H9 (cell line): ENCODE data around the gene NDUFAF2. TPM values are rescaled to one million over a fixed set of nuclear protein-coding genes. Genes with fewer than 3 reads are reported as not detected.

Experiments used
- DNase-seq: peaks from one replicate; pipeline ENCODE4 v3.0.0-alpha.2; 2017
- H2AFZ ChIP-seq: one replicate; pipeline ENCODE4 v1.6.1; 2013; ENCODE audit warnings: mild to moderate bottlenecking, low read length, control low read depth, moderate library complexity
- H2AK5ac ChIP-seq: 2 replicates; pipeline ENCODE4 v1.6.1; 2013; ENCODE audit warnings: low read length, control low read depth, mixed read lengths; ENCODE audit not compliant: insufficient read length
- H2BK120ac ChIP-seq: one replicate; pipeline ENCODE4 v1.6.1; 2013; ENCODE audit warnings: low read depth, mild to moderate bottlenecking, low read length, control low read depth, inconsistent platforms; ENCODE audit not compliant: poor library complexity, severe bottlenecking
- H2BK12ac ChIP-seq: 2 replicates; pipeline ENCODE4 v1.6.1; 2013; ENCODE audit warnings: low read length, control low read depth, mixed read lengths, low read depth; ENCODE audit not compliant: insufficient read length
- H2BK15ac ChIP-seq: 2 replicates; pipeline ENCODE4 v1.6.1; 2013; ENCODE audit warnings: low read depth, low read length, control low read depth
- H2BK20ac ChIP-seq: one replicate; pipeline ENCODE4 v1.6.1; 2013; ENCODE audit warnings: low read depth, mild to moderate bottlenecking, low read length, control low read depth, inconsistent platforms; ENCODE audit not compliant: poor library complexity, severe bottlenecking
- H2BK5ac ChIP-seq: 2 replicates; pipeline ENCODE4 v1.6.1; 2013; ENCODE audit warnings: low read length, control low read depth, mixed read lengths; ENCODE audit not compliant: insufficient read length
- H3K14ac ChIP-seq: 2 replicates; pipeline ENCODE4 v1.6.1; 2013; ENCODE audit warnings: low read length, control low read depth; ENCODE audit not compliant: insufficient read depth
- H3K18ac ChIP-seq: 2 replicates; pipeline ENCODE4 v1.6.1; 2013; ENCODE audit warnings: low read depth, mild to moderate bottlenecking, mixed read lengths, low read length, control low read depth; ENCODE audit not compliant: insufficient read length
- H3K23ac ChIP-seq: 2 replicates; pipeline ENCODE4 v1.6.1; 2013; ENCODE audit warnings: low read length, control low read depth, mixed read lengths, low read depth; ENCODE audit not compliant: insufficient read length
- H3K23me2 ChIP-seq: 2 replicates; pipeline ENCODE4 v1.6.1; 2013; ENCODE audit warnings: low read depth, mild to moderate bottlenecking, mixed read lengths, low read length, control low read depth; ENCODE audit not compliant: insufficient read length, poor library complexity, severe bottlenecking
- H3K27ac ChIP-seq: 2 replicates; pipeline ENCODE4 v1.5.1; 2013; ENCODE audit warnings: low read length, control low read depth, mixed read lengths, low read depth; ENCODE audit not compliant: insufficient read length
- H3K27me3 ChIP-seq: 2 replicates; pipeline ENCODE4 v1.6.1; 2013; ENCODE audit warnings: low read length, control low read depth, inconsistent platforms; ENCODE audit not compliant: insufficient read depth
- H3K4ac ChIP-seq: 2 replicates; pipeline ENCODE4 v1.6.1; 2013; ENCODE audit warnings: low read depth, mild to moderate bottlenecking, control low read depth, inconsistent platforms, low read length, moderate library complexity
- H3K4me1 ChIP-seq: 2 replicates; pipeline ENCODE4 v1.6.1; 2013; ENCODE audit warnings: low read length, control low read depth, inconsistent platforms; ENCODE audit not compliant: insufficient read depth
- H3K4me2 ChIP-seq: 2 replicates; pipeline ENCODE4 v1.6.1; 2013; ENCODE audit warnings: low read length, control low read depth, mixed read lengths; ENCODE audit not compliant: insufficient read length, insufficient read depth
- H3K56ac ChIP-seq: 2 replicates; pipeline ENCODE4 v1.6.1; 2013; ENCODE audit warnings: low read depth, mild to moderate bottlenecking, mixed read lengths, low read length, control low read depth; ENCODE audit not compliant: insufficient read length
- H3K79me1 ChIP-seq: 2 replicates; pipeline ENCODE4 v1.6.1; 2013; ENCODE audit warnings: low read depth, mild to moderate bottlenecking, moderate library complexity, low read length, control low read depth, inconsistent platforms; ENCODE audit not compliant: insufficient read depth, poor library complexity, severe bottlenecking
- H3K79me2 ChIP-seq: 2 replicates; pipeline ENCODE4 v1.6.1; 2013; ENCODE audit warnings: low read length, control low read depth, inconsistent platforms; ENCODE audit not compliant: insufficient read depth
- H3K9ac ChIP-seq: 2 replicates; pipeline ENCODE4 v1.6.1; 2013; ENCODE audit warnings: low read length, control low read depth, mixed read lengths; ENCODE audit not compliant: insufficient read length; ENCODE audit errors: extremely low read depth
- H3K9me3 ChIP-seq: one replicate; pipeline ENCODE4 v1.6.1; 2013; ENCODE audit warnings: low read depth, low read length, inconsistent platforms; ENCODE audit not compliant: control insufficient read depth
- H3T11ph ChIP-seq: one replicate; pipeline ENCODE4 v1.6.1; 2013; ENCODE audit warnings: mild to moderate bottlenecking, low read length, control low read depth, inconsistent platforms
- H4K20me1 ChIP-seq: one replicate; pipeline ENCODE4 v1.6.1; 2013; ENCODE audit not compliant: control insufficient read depth, insufficient read length, insufficient read depth
- H4K5ac ChIP-seq: 2 replicates; pipeline ENCODE4 v1.6.1; 2013; ENCODE audit warnings: low read depth, mild to moderate bottlenecking, mixed read lengths, low read length, control low read depth; ENCODE audit not compliant: insufficient read length
- H4K8ac ChIP-seq: replicated peaks from 2 replicates; pipeline ENCODE4 v1.6.1; 2013; ENCODE audit warnings: low read length, control low read depth, mixed read lengths, low read depth; ENCODE audit not compliant: insufficient read length
- H4K91ac ChIP-seq: 2 replicates; pipeline ENCODE4 v1.6.1; 2013; ENCODE audit warnings: low read depth, mild to moderate bottlenecking, moderate library complexity, mixed read lengths, low read length, control low read depth; ENCODE audit not compliant: insufficient read length
- H3K27ac Mint-ChIP-seq, 3 experiments: 2 replicates in 2 of 3; 3 replicates in 1 of 3; pipeline ENCODE4 v1.8.0; 2020 to 2021; ENCODE audit warnings: mixed read lengths in 3 of 3, mild to moderate bottlenecking in 1 of 3, moderate library complexity in 1 of 3
- H3K27me3 Mint-ChIP-seq: 2 replicates; pipeline ENCODE4 v1.8.0; 2021; ENCODE audit warnings: low read depth, mild to moderate bottlenecking, moderate library complexity, mixed read lengths
- H3K36me3 Mint-ChIP-seq, 3 experiments: 2 replicates in 2 of 3; 3 replicates in 1 of 3; pipeline ENCODE4 v1.8.0; 2020 to 2021; ENCODE audit warnings: low read depth in 3 of 3, mixed read lengths in 3 of 3; ENCODE audit not compliant: insufficient read depth in 1 of 3
- H3K4me1 Mint-ChIP-seq, 2 experiments: 2 replicates each; pipeline ENCODE4 v1.8.0; 2020; ENCODE audit warnings: mixed read lengths in 2 of 2
- H3K4me3 Mint-ChIP-seq, 2 experiments: 2 replicates in 1 of 2; 3 replicates in 1 of 2; pipeline ENCODE4 v1.8.0; 2020 to 2021; ENCODE audit warnings: mild to moderate bottlenecking in 2 of 2, mixed read lengths in 2 of 2, moderate library complexity in 1 of 2
- H3K9me3 Mint-ChIP-seq, 2 experiments: 2 replicates in 1 of 2; 3 replicates in 1 of 2; pipeline ENCODE4 v1.8.0; 2020; ENCODE audit warnings: mild to moderate bottlenecking in 2 of 2, mixed read lengths in 2 of 2, moderate library complexity in 1 of 2
- CTCF ChIP-seq: fragments of 200-600 bp; sonication (generic); conservative IDR thresholded peaks from 3 replicates; pipeline ENCODE4 v1.8.0; 2021; ENCODE audit warnings: antibody characterized with exemption, mild to moderate bottlenecking
- WGBS: extraction: QIAGEN DNeasy Blood & Tissue Kit; methylation state at CpG from one replicate; pipeline ENCODE4 v1.1.7; 2013; ENCODE audit warnings: missing lambda C conversion rate, low lambda C conversion rate, mixed read lengths; ENCODE audit not compliant: insufficient read length; ENCODE audit errors: extremely low coverage; 5-methylcytosine and 5-hydroxymethylcytosine counted together
- total RNA-seq: library from RNA; stranded (reverse); gene quantifications from 2 replicates; pipeline ENCODE4 v1.2.1, GENCODE V29; 2021

Gene NDUFAF2
- total RNA-seq, 1 experiment from 2014 or later, result 31.4 TPM

- no peak overlapping the region for H3K27ac Mint-ChIP-seq
- Histone ChIP-seq H3K4me2 (no peak overlapping the region), H3K14ac (no peak overlapping the region), H3K4me1 (no peaks in the 10 kb centered on the region), H3K27me3 (no peaks in the 10 kb centered on the region), H3T11ph (no peak overlapping the region), H2AK5ac (no peak overlapping the region), H4K5ac (no peak overlapping the region), H2BK15ac (no peak overlapping the region), H2BK12ac (no peak overlapping the region), H3K23ac (no peak overlapping the region), H4K8ac (no peak overlapping the region), H3K27ac (no peak overlapping the region), H4K20me1 (no peaks in the 10 kb centered on the region), H4K91ac (no peak overlapping the region), H3K56ac (no peak overlapping the region), H2BK20ac (no peak overlapping the region), H3K18ac (no peak overlapping the region), H3K79me1 (no peaks in the 10 kb centered on the region), H2AFZ (no peak overlapping the region), H3K4ac (no peak overlapping the region), H2BK5ac (no peak overlapping the region), H3K9ac (no peak overlapping the region), H3K79me2 (no peaks in the 10 kb centered on the region), H3K23me2 (no peaks in the 10 kb centered on the region), H2BK120ac (no peak overlapping the region), H3K9me3 (no peaks in the 10 kb centered on the region)
- no peaks in the 10 kb centered on the region for H3K4me1 Mint-ChIP-seq
- no peak overlapping the region for H3K4me3 Mint-ChIP-seq
- H3K9me3 Mint-ChIP-seq, result peaks cover 3 to 6% of the 10 kb centered on the region in 2 experiments; a peak in 2 of 5 replicates
- TF ChIP-seq CTCF, result no peak
- WGBS, result no CpG with 5 or more reads among the region's 2 CpGs
- H3K36me3 Mint-ChIP-seq, result peaks cover 0 to 20% (median 4%) of the 10 kb centered on the region in 3 experiments; a peak in 4 of 7 replicates
- no peaks in the 10 kb centered on the region for H3K27me3 Mint-ChIP-seq
- DNase-seq, result no peak
Measured at GRCh38 chr5:61087921-61088320, 142.9 kb downstream of the NDUFAF2 start.
